WTC11 (cell line): ENCODE measurements around the gene TP53I3. TPM values are rescaled to one million over a fixed set of nuclear protein-coding genes. Genes with fewer than 3 reads are reported as not detected.

Experiments
- ATAC-seq: fragments of 200-7000 bp; cut with Tn5 transposase; 2 replicates; pipeline ENCODE4 v1.10.0; 2021; ENCODE audit warnings: mild to moderate bottlenecking, moderate library complexity
- CTCF ChIA-PET: fragments of 300-600 bp; sonication (Branson Sonifier 250); formaldehyde crosslinking; loops from one replicate; lab custom pipeline; 2021; ENCODE audit warnings: antibody characterized with exemption; lab: Charles Lee
- POLR2A ChIA-PET: fragments of 350-600 bp; sonication (Branson Sonifier 250); formaldehyde crosslinking; loops from one replicate; lab custom pipeline; 2021; ENCODE audit warnings: antibody characterized with exemption; lab: Charles Lee
- DNase-seq: peaks from one replicate; pipeline ENCODE4 v3.0.0; 2021; ENCODE audit warnings: low spot score
- H3K27ac Mint-ChIP-seq: 2 replicates; pipeline ENCODE4 v1.8.0; 2021; ENCODE audit warnings: mixed read lengths
- H3K27me3 Mint-ChIP-seq: 2 replicates; pipeline ENCODE4 v1.8.0; 2021; ENCODE audit warnings: low read depth, mild to moderate bottlenecking, moderate library complexity, mixed read lengths
- H3K36me3 Mint-ChIP-seq: 2 replicates; pipeline ENCODE4 v1.8.0; 2021; ENCODE audit warnings: mixed read lengths
- H3K4me1 Mint-ChIP-seq: 2 replicates; pipeline ENCODE4 v1.8.0; 2022; ENCODE audit warnings: mixed read lengths
- H3K4me3 Mint-ChIP-seq: 2 replicates; pipeline ENCODE4 v1.8.0; 2021; ENCODE audit warnings: mild to moderate bottlenecking, moderate library complexity, mixed read lengths
- H3K9me3 Mint-ChIP-seq: 2 replicates; pipeline ENCODE4 v1.8.0; 2021; ENCODE audit warnings: mixed read lengths
- CBFB ChIP-seq: sonication (generic); formaldehyde crosslinking; IDR thresholded peaks from 2 replicates; pipeline ENCODE4 v1.8.1; 2022; ENCODE audit warnings: mild to moderate bottlenecking, low read depth, missing genetic modification reagents
- ESRRA ChIP-seq: sonication (generic); formaldehyde crosslinking; IDR thresholded peaks from 2 replicates; pipeline ENCODE4 v1.8.1; 2022; ENCODE audit warnings: mild to moderate bottlenecking, missing genetic modification reagents, borderline replicate concordance
- JAZF1 ChIP-seq: fragments of 250-450 bp; sonication (Bioruptor Pico); IDR thresholded peaks from 2 replicates; pipeline ENCODE4 v1.9.0; 2021; ENCODE audit warnings: moderate library complexity, mild to moderate bottlenecking, inconsistent platforms
- MXD4 ChIP-seq: fragments of 250-450 bp; sonication (Bioruptor Pico); IDR thresholded peaks from 2 replicates; pipeline ENCODE4 v1.8.0; 2021; ENCODE audit warnings: mild to moderate bottlenecking, moderate library complexity, borderline replicate concordance
- NFE2L1 ChIP-seq: sonication (generic); formaldehyde crosslinking; IDR thresholded peaks from 2 replicates; pipeline ENCODE4 v1.8.1; 2023; ENCODE audit warnings: missing genetic modification reagents
- OVOL2 ChIP-seq: fragments of 250-450 bp; sonication (Bioruptor Pico); IDR thresholded peaks from 2 replicates; pipeline ENCODE4 v1.9.0; 2021; ENCODE audit warnings: mild to moderate bottlenecking, borderline replicate concordance
- PRRX2 ChIP-seq: fragments of 250-450 bp; sonication (Bioruptor Pico); IDR thresholded peaks from 2 replicates; pipeline ENCODE4 v1.8.0; 2021; ENCODE audit warnings: mild to moderate bottlenecking
- SMAD3 ChIP-seq: sonication (generic); formaldehyde crosslinking; IDR thresholded peaks from 2 replicates; pipeline ENCODE4 v1.8.0; 2022; ENCODE audit warnings: missing genetic modification reagents, mild to moderate bottlenecking, borderline replicate concordance
- ZNF138 ChIP-seq: sonication (generic); formaldehyde crosslinking; conservative IDR thresholded peaks from 2 replicates; pipeline ENCODE4 v1.8.1; 2022; ENCODE audit warnings: mild to moderate bottlenecking, moderate library complexity, missing genetic modification reagents
- total RNA-seq: library from RNA; stranded (reverse); gene quantifications from 3 replicates; pipeline ENCODE4 v1.2.3, GENCODE V29; 2021
- TF ChIP-seq, protein P1 (sequence below): fragments of 250-450 bp; sonication (Bioruptor Pico); IDR thresholded peaks from 2 replicates; pipeline ENCODE4 v1.8.0; 2021; ENCODE audit warnings: mild to moderate bottlenecking
- TF ChIP-seq, protein P2 (sequence below): sonication (generic); formaldehyde crosslinking; IDR thresholded peaks from 2 replicates; pipeline ENCODE4 v1.8.0; 2022; ENCODE audit warnings: missing genetic modification reagents
- TF ChIP-seq, protein P3 (sequence below): fragments of 250-450 bp; sonication (Bioruptor Pico); IDR thresholded peaks from 2 replicates; pipeline ENCODE4 v1.9.0; 2021; ENCODE audit warnings: mild to moderate bottlenecking
- TF ChIP-seq, protein P4 (sequence below): sonication (generic); formaldehyde crosslinking; IDR thresholded peaks from 2 replicates; pipeline ENCODE4 v1.8.1; 2023; ENCODE audit warnings: mild to moderate bottlenecking, missing genetic modification reagents
- TF ChIP-seq, protein P5 (sequence below): fragments of 250-450 bp; sonication (Bioruptor Pico); IDR thresholded peaks from 2 replicates; pipeline ENCODE4 v1.9.0; 2021; ENCODE audit warnings: moderate library complexity, mild to moderate bottlenecking, inconsistent platforms, borderline replicate concordance
- TF ChIP-seq, protein P6 (sequence below): sonication (generic); formaldehyde crosslinking; IDR thresholded peaks from 2 replicates; pipeline ENCODE4 v1.8.1; 2022; ENCODE audit warnings: mild to moderate bottlenecking, missing genetic modification reagents, moderate library complexity, borderline replicate concordance
- TF ChIP-seq, protein P7 (sequence below): fragments of 250-450 bp; sonication (Bioruptor Pico); conservative IDR thresholded peaks from 2 replicates; pipeline ENCODE4 v1.9.0; 2021; ENCODE audit warnings: mild to moderate bottlenecking
- TF ChIP-seq, protein P8 (sequence below): sonication (generic); formaldehyde crosslinking; IDR thresholded peaks from 2 replicates; pipeline ENCODE4 v1.8.1; 2022; ENCODE audit warnings: low read depth, missing genetic modification reagents, borderline replicate concordance

Gene TP53I3
- total RNA-seq, 1 experiment from 2014 or later: 32.9 TPM

DNA sequence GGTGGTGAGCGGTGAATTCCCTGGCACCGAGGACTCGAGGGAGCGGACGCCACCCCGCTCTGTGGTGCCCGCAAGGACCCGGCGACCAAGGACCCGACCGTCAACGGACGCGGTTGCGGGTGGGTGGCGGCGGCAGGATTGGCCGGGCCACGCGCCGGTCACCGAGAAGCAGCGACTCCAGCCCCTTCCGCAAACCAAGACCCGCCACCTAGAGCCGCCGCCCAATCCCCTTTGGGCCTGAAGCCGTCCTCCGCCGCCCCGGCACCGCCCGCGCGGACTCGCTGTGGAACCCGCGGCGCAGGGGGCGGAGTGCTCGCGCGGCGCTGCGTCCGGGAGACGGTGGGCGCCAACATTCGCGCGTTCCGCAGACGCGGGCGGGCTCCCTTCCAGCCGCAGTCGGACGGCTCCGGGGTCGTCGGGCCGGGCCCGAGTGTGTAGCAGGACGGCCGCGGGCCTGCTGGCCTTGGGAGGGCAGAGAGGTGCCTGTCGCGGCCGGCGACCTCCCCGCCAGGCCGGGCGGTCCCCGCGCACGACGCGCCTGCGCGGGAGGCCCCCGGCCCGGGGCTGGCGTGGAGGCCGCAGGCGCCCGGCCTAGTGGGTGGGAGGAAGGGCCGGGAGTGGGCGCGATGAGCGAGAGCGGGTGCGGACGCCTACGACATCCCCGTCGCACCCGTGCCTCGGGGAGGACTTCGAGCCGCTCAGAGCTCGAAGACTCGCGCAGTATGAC is 38.7 kb upstream of the TP53I3 start, which contains the start of the genes FAM228B and PFN4 (continued):
- TF ChIP-seq, protein P1, sequence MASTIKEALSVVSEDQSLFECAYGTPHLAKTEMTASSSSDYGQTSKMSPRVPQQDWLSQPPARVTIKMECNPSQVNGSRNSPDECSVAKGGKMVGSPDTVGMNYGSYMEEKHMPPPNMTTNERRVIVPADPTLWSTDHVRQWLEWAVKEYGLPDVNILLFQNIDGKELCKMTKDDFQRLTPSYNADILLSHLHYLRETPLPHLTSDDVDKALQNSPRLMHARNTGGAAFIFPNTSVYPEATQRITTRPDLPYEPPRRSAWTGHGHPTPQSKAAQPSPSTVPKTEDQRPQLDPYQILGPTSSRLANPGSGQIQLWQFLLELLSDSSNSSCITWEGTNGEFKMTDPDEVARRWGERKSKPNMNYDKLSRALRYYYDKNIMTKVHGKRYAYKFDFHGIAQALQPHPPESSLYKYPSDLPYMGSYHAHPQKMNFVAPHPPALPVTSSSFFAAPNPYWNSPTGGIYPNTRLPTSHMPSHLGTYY: no peak
- TF ChIP-seq, protein P2, sequence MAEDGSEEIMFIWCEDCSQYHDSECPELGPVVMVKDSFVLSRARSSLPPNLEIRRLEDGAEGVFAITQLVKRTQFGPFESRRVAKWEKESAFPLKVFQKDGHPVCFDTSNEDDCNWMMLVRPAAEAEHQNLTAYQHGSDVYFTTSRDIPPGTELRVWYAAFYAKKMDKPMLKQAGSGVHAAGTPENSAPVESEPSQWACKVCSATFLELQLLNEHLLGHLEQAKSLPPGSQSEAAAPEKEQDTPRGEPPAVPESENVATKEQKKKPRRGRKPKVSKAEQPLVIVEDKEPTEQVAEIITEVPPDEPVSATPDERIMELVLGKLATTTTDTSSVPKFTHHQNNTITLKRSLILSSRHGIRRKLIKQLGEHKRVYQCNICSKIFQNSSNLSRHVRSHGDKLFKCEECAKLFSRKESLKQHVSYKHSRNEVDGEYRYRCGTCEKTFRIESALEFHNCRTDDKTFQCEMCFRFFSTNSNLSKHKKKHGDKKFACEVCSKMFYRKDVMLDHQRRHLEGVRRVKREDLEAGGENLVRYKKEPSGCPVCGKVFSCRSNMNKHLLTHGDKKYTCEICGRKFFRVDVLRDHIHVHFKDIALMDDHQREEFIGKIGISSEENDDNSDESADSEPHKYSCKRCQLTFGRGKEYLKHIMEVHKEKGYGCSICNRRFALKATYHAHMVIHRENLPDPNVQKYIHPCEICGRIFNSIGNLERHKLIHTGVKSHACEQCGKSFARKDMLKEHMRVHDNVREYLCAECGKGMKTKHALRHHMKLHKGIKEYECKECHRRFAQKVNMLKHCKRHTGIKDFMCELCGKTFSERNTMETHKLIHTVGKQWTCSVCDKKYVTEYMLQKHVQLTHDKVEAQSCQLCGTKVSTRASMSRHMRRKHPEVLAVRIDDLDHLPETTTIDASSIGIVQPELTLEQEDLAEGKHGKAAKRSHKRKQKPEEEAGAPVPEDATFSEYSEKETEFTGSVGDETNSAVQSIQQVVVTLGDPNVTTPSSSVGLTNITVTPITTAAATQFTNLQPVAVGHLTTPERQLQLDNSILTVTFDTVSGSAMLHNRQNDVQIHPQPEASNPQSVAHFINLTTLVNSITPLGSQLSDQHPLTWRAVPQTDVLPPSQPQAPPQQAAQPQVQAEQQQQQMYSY (CRISPR knock-in tag): 0 out of 2 replicates have a peak, but pooled peaks have one; percentile 13

DNA sequence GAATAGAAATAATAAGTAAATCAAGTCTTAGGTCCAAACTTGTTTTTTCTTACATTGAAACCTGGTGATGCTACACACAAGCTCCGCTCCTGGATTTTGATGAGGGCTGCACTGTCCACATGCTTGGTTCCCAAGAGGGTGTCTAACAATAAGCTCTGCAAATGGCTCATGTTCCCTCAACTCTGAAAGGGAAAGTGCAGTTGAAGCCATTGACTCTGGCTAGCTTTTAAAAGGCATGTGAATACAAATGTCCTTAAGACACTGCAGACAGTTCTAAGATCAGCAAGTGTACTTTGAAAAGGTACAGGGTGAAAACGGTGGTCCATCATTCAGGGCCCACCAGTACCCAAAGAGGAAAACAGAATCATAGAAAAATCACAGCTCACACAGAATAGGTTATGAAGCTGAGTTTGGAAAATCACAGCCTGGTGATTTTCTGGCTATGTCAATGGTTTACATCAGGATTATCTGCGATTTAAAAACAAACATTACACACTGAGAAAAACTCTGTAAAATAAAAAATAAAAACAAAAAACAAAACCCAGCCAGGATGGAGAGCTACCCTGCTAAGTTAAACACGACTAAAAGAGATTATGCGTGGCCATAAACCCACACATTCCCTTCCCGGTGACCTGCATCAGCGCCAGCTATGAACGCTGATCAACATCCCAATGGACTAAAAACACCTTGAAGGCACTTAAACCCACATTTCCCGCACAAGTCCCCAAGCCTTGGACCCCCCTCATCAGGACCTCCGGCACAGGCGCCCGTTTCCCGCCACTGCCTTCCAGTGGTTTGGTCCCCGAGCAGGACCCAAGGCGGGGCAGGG is 37.9 kb upstream of the TP53I3 start:
- ATAC-seq (peak; percentile 51), DNase-seq (no peak)
- peaks cover 5% of the 10 kb centered on the region for H3K9me3 Mint-ChIP-seq
- 0 out of 2 replicates have a peak overlapping the region, but pooled peaks have one; percentile 28 for H3K27ac Mint-ChIP-seq
- H3K4me1 Mint-ChIP-seq: peaks cover 24% of the 10 kb centered on the region
- H3K4me3 Mint-ChIP-seq: peak overlapping the region; percentile 78
- peaks cover 29% of the 10 kb centered on the region for H3K27me3 Mint-ChIP-seq
- ChIA-PET POLR2A (interaction anchor here (0.7 to 1.5 kb wide), 5 partner anchors 10 to 46 kb away, joined by 3 to 9 read pairs (median 3); partner anchors contain the start of genes SF3B6 and TP53I3), CTCF (interaction anchor here (0.6 to 6.6 kb wide), 5 partner anchors 38 to 257 kb away, joined by 3 to 64 read pairs (median 3); partner anchors contain the start of genes SF3B6 and TP53I3)
- H3K36me3 Mint-ChIP-seq: no peaks in the 10 kb centered on the region
- TF ChIP-seq, protein P3, sequence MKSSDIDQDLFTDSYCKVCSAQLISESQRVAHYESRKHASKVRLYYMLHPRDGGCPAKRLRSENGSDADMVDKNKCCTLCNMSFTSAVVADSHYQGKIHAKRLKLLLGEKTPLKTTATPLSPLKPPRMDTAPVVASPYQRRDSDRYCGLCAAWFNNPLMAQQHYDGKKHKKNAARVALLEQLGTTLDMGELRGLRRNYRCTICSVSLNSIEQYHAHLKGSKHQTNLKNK (CRISPR knock-in tag): no peak
- TF ChIP-seq OVOL2 (no peak), ESRRA (no peak), CBFB (no peak), NFE2L1 (CRISPR knock-in tag) (no peak), ZNF138 (CRISPR knock-in tag) (no peak), JAZF1 (no peak), MXD4 (no peak), PRRX2 (CRISPR knock-in tag) (no peak), SMAD3 (CRISPR knock-in tag) (no peak)
- TF ChIP-seq, protein P4, sequence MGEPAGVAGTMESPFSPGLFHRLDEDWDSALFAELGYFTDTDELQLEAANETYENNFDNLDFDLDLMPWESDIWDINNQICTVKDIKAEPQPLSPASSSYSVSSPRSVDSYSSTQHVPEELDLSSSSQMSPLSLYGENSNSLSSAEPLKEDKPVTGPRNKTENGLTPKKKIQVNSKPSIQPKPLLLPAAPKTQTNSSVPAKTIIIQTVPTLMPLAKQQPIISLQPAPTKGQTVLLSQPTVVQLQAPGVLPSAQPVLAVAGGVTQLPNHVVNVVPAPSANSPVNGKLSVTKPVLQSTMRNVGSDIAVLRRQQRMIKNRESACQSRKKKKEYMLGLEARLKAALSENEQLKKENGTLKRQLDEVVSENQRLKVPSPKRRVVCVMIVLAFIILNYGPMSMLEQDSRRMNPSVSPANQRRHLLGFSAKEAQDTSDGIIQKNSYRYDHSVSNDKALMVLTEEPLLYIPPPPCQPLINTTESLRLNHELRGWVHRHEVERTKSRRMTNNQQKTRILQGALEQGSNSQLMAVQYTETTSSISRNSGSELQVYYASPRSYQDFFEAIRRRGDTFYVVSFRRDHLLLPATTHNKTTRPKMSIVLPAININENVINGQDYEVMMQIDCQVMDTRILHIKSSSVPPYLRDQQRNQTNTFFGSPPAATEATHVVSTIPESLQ (CRISPR knock-in tag): no peak
- TF ChIP-seq, protein P5, sequence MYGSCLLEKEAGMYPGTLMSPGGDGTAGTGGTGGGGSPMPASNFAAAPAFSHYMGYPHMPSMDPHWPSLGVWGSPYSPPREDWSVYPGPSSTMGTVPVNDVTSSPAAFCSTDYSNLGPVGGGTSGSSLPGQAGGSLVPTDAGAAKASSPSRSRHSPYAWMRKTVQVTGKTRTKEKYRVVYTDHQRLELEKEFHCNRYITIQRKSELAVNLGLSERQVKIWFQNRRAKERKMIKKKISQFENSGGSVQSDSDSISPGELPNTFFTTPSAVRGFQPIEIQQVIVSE (CRISPR knock-in tag): no peak
- TF ChIP-seq, protein P6, sequence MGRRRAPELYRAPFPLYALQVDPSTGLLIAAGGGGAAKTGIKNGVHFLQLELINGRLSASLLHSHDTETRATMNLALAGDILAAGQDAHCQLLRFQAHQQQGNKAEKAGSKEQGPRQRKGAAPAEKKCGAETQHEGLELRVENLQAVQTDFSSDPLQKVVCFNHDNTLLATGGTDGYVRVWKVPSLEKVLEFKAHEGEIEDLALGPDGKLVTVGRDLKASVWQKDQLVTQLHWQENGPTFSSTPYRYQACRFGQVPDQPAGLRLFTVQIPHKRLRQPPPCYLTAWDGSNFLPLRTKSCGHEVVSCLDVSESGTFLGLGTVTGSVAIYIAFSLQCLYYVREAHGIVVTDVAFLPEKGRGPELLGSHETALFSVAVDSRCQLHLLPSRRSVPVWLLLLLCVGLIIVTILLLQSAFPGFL (CRISPR knock-in tag): no peak
- TF ChIP-seq, protein P7, sequence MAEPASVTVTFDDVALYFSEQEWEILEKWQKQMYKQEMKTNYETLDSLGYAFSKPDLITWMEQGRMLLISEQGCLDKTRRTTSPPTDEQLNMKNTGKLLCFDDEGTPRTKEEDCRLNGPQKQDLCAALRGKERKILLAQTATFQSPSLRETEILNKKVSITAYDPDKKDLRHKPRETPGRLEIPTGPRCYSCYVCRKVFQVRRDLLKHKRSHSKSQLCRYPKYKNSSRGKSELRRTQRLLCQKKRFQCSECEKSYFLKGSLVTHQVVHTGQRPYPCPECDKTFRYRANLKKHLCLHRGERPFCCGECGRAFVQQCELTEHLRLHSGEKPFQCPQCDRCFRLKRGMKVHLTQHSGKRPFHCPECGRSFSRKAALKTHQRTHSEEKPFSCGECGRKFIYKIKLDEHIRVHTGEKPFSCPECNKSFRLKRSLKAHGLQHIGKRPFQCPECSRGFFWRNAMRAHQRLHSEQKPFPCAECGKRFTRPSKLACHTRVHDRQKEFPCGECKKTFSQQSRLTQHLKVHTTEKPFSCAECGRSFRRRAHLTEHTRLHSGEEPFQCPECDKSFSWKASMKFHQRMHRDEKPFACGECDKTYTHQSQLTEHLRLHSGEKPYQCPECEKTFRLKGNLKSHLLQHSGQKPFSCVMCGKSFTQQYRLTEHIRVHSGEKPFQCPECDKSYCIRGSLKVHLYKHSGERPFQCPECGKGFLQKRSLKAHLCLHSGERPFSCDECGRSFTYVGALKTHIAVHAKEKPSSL: no peak
- TF ChIP-seq, protein P8, sequence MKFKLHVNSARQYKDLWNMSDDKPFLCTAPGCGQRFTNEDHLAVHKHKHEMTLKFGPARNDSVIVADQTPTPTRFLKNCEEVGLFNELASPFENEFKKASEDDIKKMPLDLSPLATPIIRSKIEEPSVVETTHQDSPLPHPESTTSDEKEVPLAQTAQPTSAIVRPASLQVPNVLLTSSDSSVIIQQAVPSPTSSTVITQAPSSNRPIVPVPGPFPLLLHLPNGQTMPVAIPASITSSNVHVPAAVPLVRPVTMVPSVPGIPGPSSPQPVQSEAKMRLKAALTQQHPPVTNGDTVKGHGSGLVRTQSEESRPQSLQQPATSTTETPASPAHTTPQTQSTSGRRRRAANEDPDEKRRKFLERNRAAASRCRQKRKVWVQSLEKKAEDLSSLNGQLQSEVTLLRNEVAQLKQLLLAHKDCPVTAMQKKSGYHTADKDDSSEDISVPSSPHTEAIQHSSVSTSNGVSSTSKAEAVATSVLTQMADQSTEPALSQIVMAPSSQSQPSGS: no peak
